ENCODE measurements around the gene NDN.

DNA sequence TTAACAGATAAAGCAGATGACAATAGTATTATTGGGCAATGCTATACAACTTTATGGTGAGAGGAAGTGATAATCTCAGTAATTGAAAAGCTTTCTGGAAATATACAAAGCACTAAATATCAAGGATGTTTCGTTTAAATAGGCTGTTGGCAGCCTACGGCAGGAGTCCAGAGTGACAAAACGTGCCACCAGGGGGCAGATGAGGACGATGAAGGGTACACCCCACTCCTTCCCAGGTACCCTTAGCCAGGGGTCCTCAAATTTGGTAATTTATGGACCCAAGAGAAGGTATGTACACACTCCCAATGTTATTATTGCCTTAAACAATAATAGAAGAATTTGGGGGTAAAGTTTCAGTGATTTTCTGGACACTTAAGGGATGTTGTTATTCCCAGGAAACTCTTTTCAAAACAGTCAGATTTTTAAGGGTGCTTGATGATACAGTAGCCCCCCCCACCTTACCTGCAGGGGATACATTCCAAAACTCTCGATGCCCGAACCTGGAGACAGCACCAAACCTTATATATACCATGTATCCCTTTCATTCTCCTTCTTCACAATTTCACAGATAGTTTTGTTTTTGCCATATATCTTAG, 38.1 kb downstream of the NDN start:
- TF ChIP-seq, protein P1, sequence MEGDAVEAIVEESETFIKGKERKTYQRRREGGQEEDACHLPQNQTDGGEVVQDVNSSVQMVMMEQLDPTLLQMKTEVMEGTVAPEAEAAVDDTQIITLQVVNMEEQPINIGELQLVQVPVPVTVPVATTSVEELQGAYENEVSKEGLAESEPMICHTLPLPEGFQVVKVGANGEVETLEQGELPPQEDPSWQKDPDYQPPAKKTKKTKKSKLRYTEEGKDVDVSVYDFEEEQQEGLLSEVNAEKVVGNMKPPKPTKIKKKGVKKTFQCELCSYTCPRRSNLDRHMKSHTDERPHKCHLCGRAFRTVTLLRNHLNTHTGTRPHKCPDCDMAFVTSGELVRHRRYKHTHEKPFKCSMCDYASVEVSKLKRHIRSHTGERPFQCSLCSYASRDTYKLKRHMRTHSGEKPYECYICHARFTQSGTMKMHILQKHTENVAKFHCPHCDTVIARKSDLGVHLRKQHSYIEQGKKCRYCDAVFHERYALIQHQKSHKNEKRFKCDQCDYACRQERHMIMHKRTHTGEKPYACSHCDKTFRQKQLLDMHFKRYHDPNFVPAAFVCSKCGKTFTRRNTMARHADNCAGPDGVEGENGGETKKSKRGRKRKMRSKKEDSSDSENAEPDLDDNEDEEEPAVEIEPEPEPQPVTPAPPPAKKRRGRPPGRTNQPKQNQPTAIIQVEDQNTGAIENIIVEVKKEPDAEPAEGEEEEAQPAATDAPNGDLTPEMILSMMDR (conservative IDR thresholded peaks at IDR 0.05; ENCODE audit: low read length): peak; percentile 78
- no peak for TF ChIP-seq EZH2phosphoT487 (IDR thresholded peaks at IDR 0.05; ENCODE audit: borderline replicate concordance)

All from Loucy (cell line).